Measurements from ENCODE around the gene LONP2. TPM values are rescaled to one million over a fixed set of nuclear protein-coding genes. Genes with fewer than 3 reads are reported as not detected.
A peak's percentile ranks its signal among the peaks of the same experiment; 100 is the strongest.

Gene LONP2
- total and polyA plus RNA-seq, 2 of the 13 experiments (the other 11 are each of a cell fraction or from before 2014, with no cell fraction given) = 39.2 to 63.3 TPM

DNA sequence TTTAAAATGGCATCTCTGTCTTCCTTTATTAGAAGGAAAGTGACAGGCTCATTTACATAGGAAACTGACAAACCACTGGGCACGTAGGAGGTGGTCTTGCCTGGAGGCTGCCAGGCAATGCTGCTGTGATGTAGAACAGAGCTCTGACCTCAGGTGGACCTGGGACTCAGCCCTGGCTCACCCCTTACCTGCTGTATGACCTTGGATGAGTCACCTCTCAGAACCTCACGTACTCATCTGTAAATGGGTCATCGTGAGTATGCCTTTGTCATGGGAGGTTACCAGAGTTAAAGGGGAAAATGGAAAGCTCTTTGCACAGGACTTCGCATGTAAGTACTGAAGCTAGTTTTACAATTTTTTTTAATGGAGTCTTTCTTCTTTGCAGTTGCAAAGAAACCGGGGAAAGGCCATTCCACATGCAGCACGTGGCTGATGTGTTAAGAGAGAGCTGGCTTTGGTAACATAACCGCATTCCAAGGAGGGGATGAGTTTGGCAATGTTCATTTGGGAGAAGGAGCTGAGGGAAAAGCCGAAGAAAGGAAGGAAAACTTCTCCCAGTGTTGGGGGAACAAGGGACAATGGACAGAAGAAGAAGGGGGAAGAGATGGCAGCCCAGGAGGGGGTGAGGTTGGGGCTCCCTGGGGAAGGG, 37.4 kb upstream of the LONP2 start (continued):
- TF ChIP-seq JUNB (CRISPR knock-in tag; IDR thresholded peaks at IDR 0.05; ENCODE audit: borderline replicate concordance) = peak; percentile 88
- TF ChIP-seq AKAP8 (CRISPR knock-in tag; IDR thresholded peaks at IDR 0.05) = no peak
- TF ChIP-seq, protein P1, sequence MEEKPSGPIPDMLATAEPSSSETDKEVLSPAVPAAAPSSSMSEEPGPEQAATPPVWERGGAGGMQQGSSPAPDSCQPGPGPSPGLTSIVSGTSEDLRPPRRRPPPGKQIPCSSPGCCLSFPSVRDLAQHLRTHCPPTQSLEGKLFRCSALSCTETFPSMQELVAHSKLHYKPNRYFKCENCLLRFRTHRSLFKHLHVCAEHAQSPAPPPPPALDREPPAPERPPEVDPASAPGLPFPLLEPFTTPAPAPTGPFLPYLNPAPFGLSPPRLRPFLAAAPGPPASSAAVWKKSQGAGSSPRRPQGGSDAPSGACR (CRISPR knock-in tag; IDR thresholded peaks at IDR 0.05) = no peak
- TF ChIP-seq SKI (IDR thresholded peaks at IDR 0.05; ENCODE audit: partially characterized antibody) = no peak
- no peak for TF ChIP-seq ZNF333 (CRISPR knock-in tag; IDR thresholded peaks at IDR 0.05; ENCODE audit: borderline replicate concordance)
- no peak for TF ChIP-seq ZKSCAN5 (CRISPR knock-in tag; IDR thresholded peaks at IDR 0.05)
- TF ChIP-seq, protein P2, sequence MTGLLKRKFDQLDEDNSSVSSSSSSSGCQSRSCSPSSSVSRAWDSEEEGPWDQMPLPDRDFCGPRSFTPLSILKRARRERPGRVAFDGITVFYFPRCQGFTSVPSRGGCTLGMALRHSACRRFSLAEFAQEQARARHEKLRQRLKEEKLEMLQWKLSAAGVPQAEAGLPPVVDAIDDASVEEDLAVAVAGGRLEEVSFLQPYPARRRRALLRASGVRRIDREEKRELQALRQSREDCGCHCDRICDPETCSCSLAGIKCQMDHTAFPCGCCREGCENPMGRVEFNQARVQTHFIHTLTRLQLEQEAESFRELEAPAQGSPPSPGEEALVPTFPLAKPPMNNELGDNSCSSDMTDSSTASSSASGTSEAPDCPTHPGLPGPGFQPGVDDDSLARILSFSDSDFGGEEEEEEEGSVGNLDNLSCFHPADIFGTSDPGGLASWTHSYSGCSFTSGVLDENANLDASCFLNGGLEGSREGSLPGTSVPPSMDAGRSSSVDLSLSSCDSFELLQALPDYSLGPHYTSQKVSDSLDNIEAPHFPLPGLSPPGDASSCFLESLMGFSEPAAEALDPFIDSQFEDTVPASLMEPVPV (CRISPR knock-in tag; IDR thresholded peaks at IDR 0.05) = no peak
- TF ChIP-seq ZNF616 (CRISPR knock-in tag; IDR thresholded peaks at IDR 0.05; ENCODE audit: low read depth) = no peak
- TF ChIP-seq, protein P3, sequence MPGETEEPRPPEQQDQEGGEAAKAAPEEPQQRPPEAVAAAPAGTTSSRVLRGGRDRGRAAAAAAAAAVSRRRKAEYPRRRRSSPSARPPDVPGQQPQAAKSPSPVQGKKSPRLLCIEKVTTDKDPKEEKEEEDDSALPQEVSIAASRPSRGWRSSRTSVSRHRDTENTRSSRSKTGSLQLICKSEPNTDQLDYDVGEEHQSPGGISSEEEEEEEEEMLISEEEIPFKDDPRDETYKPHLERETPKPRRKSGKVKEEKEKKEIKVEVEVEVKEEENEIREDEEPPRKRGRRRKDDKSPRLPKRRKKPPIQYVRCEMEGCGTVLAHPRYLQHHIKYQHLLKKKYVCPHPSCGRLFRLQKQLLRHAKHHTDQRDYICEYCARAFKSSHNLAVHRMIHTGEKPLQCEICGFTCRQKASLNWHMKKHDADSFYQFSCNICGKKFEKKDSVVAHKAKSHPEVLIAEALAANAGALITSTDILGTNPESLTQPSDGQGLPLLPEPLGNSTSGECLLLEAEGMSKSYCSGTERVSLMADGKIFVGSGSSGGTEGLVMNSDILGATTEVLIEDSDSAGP (CRISPR knock-in tag; IDR thresholded peaks at IDR 0.05; ENCODE audit: borderline replicate concordance) = peak; percentile 20; the same call in 1 of the 2 replicates
- TF ChIP-seq ARID2 (CRISPR knock-in tag; IDR thresholded peaks at IDR 0.05; ENCODE audit: borderline replicate concordance) = no peak
- TF ChIP-seq ZSCAN30 (CRISPR knock-in tag; IDR thresholded peaks at IDR 0.05) = no peak
- TF ChIP-seq PHF21A (CRISPR knock-in tag; IDR thresholded peaks at IDR 0.05) = no peak
- TF ChIP-seq, protein P4, sequence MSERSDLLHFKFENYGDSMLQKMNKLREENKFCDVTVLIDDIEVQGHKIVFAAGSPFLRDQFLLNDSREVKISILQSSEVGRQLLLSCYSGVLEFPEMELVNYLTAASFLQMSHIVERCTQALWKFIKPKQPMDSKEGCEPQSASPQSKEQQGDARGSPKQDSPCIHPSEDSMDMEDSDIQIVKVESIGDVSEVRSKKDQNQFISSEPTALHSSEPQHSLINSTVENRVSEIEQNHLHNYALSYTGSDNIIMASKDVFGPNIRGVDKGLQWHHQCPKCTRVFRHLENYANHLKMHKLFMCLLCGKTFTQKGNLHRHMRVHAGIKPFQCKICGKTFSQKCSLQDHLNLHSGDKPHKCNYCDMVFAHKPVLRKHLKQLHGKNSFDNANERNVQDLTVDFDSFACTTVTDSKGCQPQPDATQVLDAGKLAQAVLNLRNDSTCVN (CRISPR knock-in tag; IDR thresholded peaks at IDR 0.05; ENCODE audit: borderline replicate concordance) = no peak; the same call in 1 of the 2 replicates
- TF ChIP-seq ZNF253 (CRISPR knock-in tag; IDR thresholded peaks at IDR 0.05; ENCODE audit: borderline replicate concordance) = no peak
- TF ChIP-seq ADNP (CRISPR knock-in tag; IDR thresholded peaks at IDR 0.05) = peak; percentile 80; the same call in 1 of the 2 replicates
- no peak for TF ChIP-seq CHD4 (IDR thresholded peaks at IDR 0.05; ENCODE audit: borderline replicate concordance, low read length)
- no peak for TF ChIP-seq PHB2 (IDR thresholded peaks at IDR 0.05; ENCODE audit: partially characterized antibody)
- TF ChIP-seq KMT2A (CRISPR knock-in tag; IDR thresholded peaks at IDR 0.05) = no peak
- TF ChIP-seq ARNT (IDR thresholded peaks at IDR 0.05) = no peak
- TF ChIP-seq ZNF878 (CRISPR knock-in tag; IDR thresholded peaks at IDR 0.05) = no peak
- no peak for TF ChIP-seq ZNF737 (CRISPR knock-in tag; IDR thresholded peaks at IDR 0.05; ENCODE audit: borderline replicate concordance)
- TF ChIP-seq, protein P5, sequence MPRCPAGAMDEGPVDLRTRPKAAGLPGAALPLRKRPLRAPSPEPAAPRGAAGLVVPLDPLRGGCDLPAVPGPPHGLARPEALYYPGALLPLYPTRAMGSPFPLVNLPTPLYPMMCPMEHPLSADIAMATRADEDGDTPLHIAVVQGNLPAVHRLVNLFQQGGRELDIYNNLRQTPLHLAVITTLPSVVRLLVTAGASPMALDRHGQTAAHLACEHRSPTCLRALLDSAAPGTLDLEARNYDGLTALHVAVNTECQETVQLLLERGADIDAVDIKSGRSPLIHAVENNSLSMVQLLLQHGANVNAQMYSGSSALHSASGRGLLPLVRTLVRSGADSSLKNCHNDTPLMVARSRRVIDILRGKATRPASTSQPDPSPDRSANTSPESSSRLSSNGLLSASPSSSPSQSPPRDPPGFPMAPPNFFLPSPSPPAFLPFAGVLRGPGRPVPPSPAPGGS (CRISPR knock-in tag; IDR thresholded peaks at IDR 0.05) = no peak
- peak; percentile 75 for TF ChIP-seq POGZ (CRISPR knock-in tag; IDR thresholded peaks at IDR 0.05)
